Measurements from ENCODE around the gene ISLR.

ISLR gene

GRCh38 chr15:74216949-74217348, 43.4 kb downstream of the ISLR start:
- DNase-seq = no peak

- DNase-seq = no peak
Observed at GRCh38 chr15:74217907-74218885, 44.7 kb downstream of the ISLR start.

- no peak for DNase-seq
Observed at GRCh38 chr15:74220475-74221248, 47.2 kb downstream of the ISLR start.

GRCh38 chr15:74221399-74222239, 48.1 kb downstream of the ISLR start:
- DNase-seq = peak; percentile 68

GRCh38 chr15:74222240-74223119, 49.0 kb downstream of the ISLR start:
- peak; percentile 45 for DNase-seq

GRCh38 chr15:74225928-74226327, 52.4 kb downstream of the ISLR start:
- no peak for DNase-seq

Data from NCI-H82 (cell line).